Natural killer cell treated with Interleukin-12 subunit alpha and Interleukin-12 subunit beta and Interleukin-15 and Interleukin-18, amount 100 ng/mL, for 72 hours (primary cell): Measurements from ENCODE around the gene MGME1. TPM values are rescaled to one million over a fixed set of nuclear protein-coding genes. Genes with fewer than 3 reads are reported as not detected.
"Not testable (repeated sequence)": the region's sequence is repeated elsewhere in the genome, so short reads cannot be mapped to it uniquely, and the experiment has no call there.

Source experiments
- ATAC-seq, 2 donors: fragments of 150-1000 bp; cut with Tn5 transposase in 1 of 2; sonication (Bioruptor Pico), chemical (Tn5 transposase) in 1 of 2; 2 replicates each; pipeline ENCODE4 v1.10.0; 2021
- DNase-seq: peaks from one replicate; pipeline ENCODE4 v3.0.0; 2022; ENCODE audit warnings: low spot score
- H3K27ac Mint-ChIP-seq, 2 donors: 1 replicate in 1 of 2; 2 replicates in 1 of 2; pipeline ENCODE4 v1.8.0; 2022; ENCODE audit warnings: mixed read lengths in 2 of 2, mild to moderate bottlenecking in 1 of 2, moderate library complexity in 1 of 2
- H3K27me3 Mint-ChIP-seq, 2 donors: 1 replicate in 1 of 2; 2 replicates in 1 of 2; pipeline ENCODE4 v1.8.0; 2022; ENCODE audit warnings: mixed read lengths in 2 of 2
- H3K36me3 Mint-ChIP-seq: one replicate; pipeline ENCODE4 v1.8.0; 2022; ENCODE audit warnings: mixed read lengths
- H3K4me1 Mint-ChIP-seq, 2 donors: 1 replicate in 1 of 2; 2 replicates in 1 of 2; pipeline ENCODE4 v1.8.0; 2022; ENCODE audit warnings: low read depth in 2 of 2, mixed read lengths in 2 of 2, mild to moderate bottlenecking in 1 of 2
- H3K4me3 Mint-ChIP-seq: one replicate; pipeline ENCODE4 v1.8.0; 2022; ENCODE audit warnings: mixed read lengths
- H3K9me3 Mint-ChIP-seq: 2 replicates; pipeline ENCODE4 v1.8.0; 2022; ENCODE audit warnings: mixed read lengths
- total RNA-seq, 2 donors: library from RNA; stranded (reverse); gene quantifications; one replicate each; pipeline ENCODE4 v1.2.3, GENCODE V29; 2022

MGME1 gene
- total RNA-seq, 2 donors from 2014 or later = 20.2 to 30.3 TPM

- Mint-ChIP-seq H3K4me1 (peaks cover 65 to 71% of the 10 kb centered on the region in 2 donors), H3K9me3 (no peaks in the 10 kb centered on the region), H3K36me3 (peaks cover 30% of the 10 kb centered on the region), H3K27ac (peak overlapping the region; percentile 97 to 99), H3K4me3 (peak overlapping the region; percentile 79), H3K27me3 (no peaks in the 10 kb centered on the region)
- DNase-seq = no peak
- no peak for ATAC-seq
Observed at GRCh38 chr20:17959257-17959627, 9.6 kb upstream of the MGME1 start.

- Mint-ChIP-seq H3K36me3 (peaks cover 25% of the 10 kb centered on the region), H3K27ac (peak overlapping the region; percentile 97 to 99), H3K4me3 (peak overlapping the region; percentile 63), H3K4me1 (peaks cover 68 to 76% of the 10 kb centered on the region in 2 donors)
- H3K27me3 Mint-ChIP-seq, ATAC-seq, H3K9me3 Mint-ChIP-seq, DNase-seq: not testable (repeated sequence)
Observed at GRCh38 chr20:17960400-17960885, 8.4 kb upstream of the MGME1 start.

- H3K9me3 Mint-ChIP-seq = no peaks in the 10 kb centered on the region
- ATAC-seq (peak in 1 of 2 donors; percentile 51), DNase-seq (no peak)
- peaks cover 19% of the 10 kb centered on the region for H3K36me3 Mint-ChIP-seq
- H3K27ac Mint-ChIP-seq = peak overlapping the region; percentile 97 to 99
- H3K4me3 Mint-ChIP-seq = peak overlapping the region; percentile 63
- H3K4me1 Mint-ChIP-seq = peaks cover 68 to 75% of the 10 kb centered on the region in 2 donors
- no peaks in the 10 kb centered on the region for H3K27me3 Mint-ChIP-seq
Observed at GRCh38 chr20:17960927-17961586, 7.8 kb upstream of the MGME1 start.

GRCh38 chr20:17961587-17961940, 7.3 kb upstream of the MGME1 start:
- Mint-ChIP-seq H3K9me3 (no peaks in the 10 kb centered on the region), H3K27me3 (no peaks in the 10 kb centered on the region), H3K36me3 (peaks cover 20% of the 10 kb centered on the region), H3K27ac (peak overlapping the region; percentile 97 to 99), H3K4me1 (peaks cover 71 to 79% of the 10 kb centered on the region in 2 donors), H3K4me3 (peak overlapping the region; percentile 63)
- ATAC-seq (no peak), DNase-seq (no peak)

DNA sequence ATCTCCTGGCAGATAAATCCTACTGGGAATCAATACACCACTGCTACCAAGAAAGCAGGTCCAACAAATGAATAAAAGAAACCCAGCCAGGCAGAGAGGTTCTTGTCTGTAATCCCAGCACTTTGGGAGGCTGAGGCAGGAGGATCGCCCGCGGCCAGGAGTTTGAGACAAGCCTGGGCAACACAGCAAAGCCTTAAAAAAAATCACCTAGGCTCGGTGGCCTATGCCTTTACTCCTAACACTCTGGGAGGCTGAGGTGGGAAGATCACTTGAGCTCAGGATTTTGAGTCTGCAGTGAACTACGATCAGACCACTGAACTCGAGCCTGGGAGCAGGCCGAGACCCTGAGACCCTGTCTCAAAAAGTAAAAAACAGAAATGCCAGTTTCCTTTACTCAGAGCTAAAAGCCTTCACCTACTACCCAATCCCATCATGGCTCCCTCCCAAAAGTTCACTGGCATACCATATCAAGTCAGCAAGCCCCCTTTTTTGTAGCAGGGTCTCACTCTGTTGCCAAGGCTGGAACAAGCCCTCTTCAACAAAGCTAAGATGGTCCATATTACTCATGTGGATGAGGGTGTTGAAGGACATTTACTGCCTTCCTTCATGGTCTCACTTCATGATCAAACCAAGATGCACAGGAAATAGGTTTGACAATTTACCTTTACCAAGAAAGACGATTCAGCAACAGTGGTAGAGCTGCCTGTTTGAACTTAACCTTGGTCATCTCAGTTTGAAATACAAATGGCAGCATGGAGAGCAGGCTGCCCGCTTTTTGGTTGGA, 5.5 kb upstream of the MGME1 start:
- Mint-ChIP-seq H3K27ac (peak overlapping the region; percentile 97 to 99), H3K9me3 (no peaks in the 10 kb centered on the region), H3K36me3 (peaks cover 32% of the 10 kb centered on the region), H3K27me3 (no peaks in the 10 kb centered on the region), H3K4me1 (peaks cover 74 to 81% of the 10 kb centered on the region in 2 donors), H3K4me3 (peak overlapping the region; percentile 98)
- DNase-seq = no peak
- no peak for ATAC-seq

DNA sequence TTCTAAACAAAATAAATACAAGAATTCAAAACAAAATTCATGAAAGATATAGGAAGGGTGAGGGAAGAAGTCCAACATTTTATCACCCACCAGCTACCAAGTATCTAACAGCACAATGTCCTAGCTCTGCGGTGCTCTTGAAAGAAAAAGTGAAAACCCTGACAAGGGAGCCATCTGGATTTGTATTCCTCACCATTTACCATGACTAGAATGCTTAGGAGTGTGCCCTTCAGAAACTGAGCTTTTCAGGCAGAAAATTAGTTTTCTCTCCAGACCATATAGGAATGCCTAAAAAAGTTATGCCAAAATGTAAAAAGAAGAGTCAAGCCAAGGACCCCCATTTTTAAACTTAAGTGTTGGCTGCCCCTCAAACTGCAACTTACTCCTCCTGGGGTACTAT, 4.7 kb upstream of the MGME1 start:
- Mint-ChIP-seq H3K36me3 (peaks cover 32% of the 10 kb centered on the region), H3K9me3 (no peaks in the 10 kb centered on the region), H3K4me3 (peak overlapping the region; percentile 98), H3K4me1 (peaks cover 69 to 73% of the 10 kb centered on the region in 2 donors), H3K27ac (peak overlapping the region; percentile 97 to 99), H3K27me3 (no peaks in the 10 kb centered on the region)
- no peak for ATAC-seq
- DNase-seq = no peak

- peaks cover 64 to 71% of the 10 kb centered on the region in 2 donors for H3K4me1 Mint-ChIP-seq
Observed at GRCh38 chr20:17964632-17965031, 4.2 kb upstream of the MGME1 start.

DNA sequence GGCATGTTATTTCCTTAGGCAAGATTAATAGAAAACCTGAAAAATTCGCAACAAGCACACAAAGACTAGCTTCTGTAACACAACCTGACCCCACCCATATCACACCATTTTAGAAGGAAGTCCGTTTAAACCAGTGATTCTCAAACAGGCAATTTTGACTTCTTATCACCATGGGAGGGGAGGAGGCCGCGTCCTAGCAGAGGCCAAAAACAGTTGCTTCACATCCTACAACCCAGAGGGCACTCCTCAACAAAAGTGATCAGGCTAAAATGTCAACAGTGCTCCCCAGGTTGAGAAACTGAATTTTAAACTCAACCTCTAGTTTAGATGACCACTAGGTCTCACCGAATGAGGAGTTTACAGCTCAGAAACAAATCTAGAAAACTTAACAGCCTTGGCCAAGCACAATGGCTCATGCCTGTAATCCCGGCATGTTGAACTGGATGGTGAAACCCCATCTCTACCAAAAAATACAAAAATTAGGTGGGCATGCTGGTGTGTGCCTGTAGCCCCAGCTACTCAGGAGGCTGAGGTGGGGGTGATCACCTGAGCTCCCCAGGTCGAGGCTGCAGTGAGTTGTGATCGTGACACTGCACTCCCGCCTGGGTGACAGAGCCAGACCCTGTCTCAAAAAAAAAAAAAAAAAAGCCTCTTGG, 3.6 kb upstream of the MGME1 start:
- no peaks in the 10 kb centered on the region for H3K27me3 Mint-ChIP-seq
- H3K4me3 Mint-ChIP-seq = peak overlapping the region; percentile 98
- H3K27ac Mint-ChIP-seq = peak overlapping the region; percentile 97 to 99
- H3K36me3 Mint-ChIP-seq = peaks cover 32% of the 10 kb centered on the region
- no peaks in the 10 kb centered on the region for H3K9me3 Mint-ChIP-seq
- no peak for ATAC-seq
- peaks cover 64 to 72% of the 10 kb centered on the region in 2 donors for H3K4me1 Mint-ChIP-seq
- no peak for DNase-seq

More at GRCh38 chr20:17964632-17965031, 4.2 kb upstream of the MGME1 start:
- DNase-seq (no peak), ATAC-seq (no peak)
- H3K36me3 Mint-ChIP-seq = peaks cover 29% of the 10 kb centered on the region
- peak overlapping the region; percentile 98 for H3K4me3 Mint-ChIP-seq
- H3K27ac Mint-ChIP-seq = peak overlapping the region; percentile 97 to 99
- H3K27me3 Mint-ChIP-seq = no peaks in the 10 kb centered on the region
- H3K9me3 Mint-ChIP-seq = no peaks in the 10 kb centered on the region

- peak overlapping the region; percentile 98 for H3K4me3 Mint-ChIP-seq
- peaks cover 32% of the 10 kb centered on the region for H3K36me3 Mint-ChIP-seq
- no peaks in the 10 kb centered on the region for H3K9me3 Mint-ChIP-seq
- no peak for DNase-seq
- ATAC-seq = no peak
- H3K27ac Mint-ChIP-seq = peak overlapping the region; percentile 97 to 99
- H3K27me3 Mint-ChIP-seq = no peaks in the 10 kb centered on the region
- H3K4me1 Mint-ChIP-seq = peaks cover 63 to 74% of the 10 kb centered on the region in 2 donors
Observed at GRCh38 chr20:17966432-17967310, 2.1 kb upstream of the MGME1 start.

GRCh38 chr20:17967521-17968365, 1.1 kb upstream of the MGME1 start:
- ATAC-seq = peak; percentile 0 to 1
- H3K4me3 Mint-ChIP-seq = peak overlapping the region; percentile 98
- H3K36me3 Mint-ChIP-seq = peaks cover 37% of the 10 kb centered on the region
- peak; percentile 73 for DNase-seq
- H3K9me3 Mint-ChIP-seq = no peaks in the 10 kb centered on the region
- peak overlapping the region; percentile 97 to 99 for H3K27ac Mint-ChIP-seq
- H3K27me3 Mint-ChIP-seq = no peaks in the 10 kb centered on the region
- peaks cover 64 to 77% of the 10 kb centered on the region in 2 donors for H3K4me1 Mint-ChIP-seq

GRCh38 chr20:17969278-17969883, 563 bp downstream of the MGME1 start:
- ATAC-seq = peak; percentile 29 to 46
- Mint-ChIP-seq H3K9me3 (no peaks in the 10 kb centered on the region), H3K36me3 (peaks cover 32% of the 10 kb centered on the region), H3K27ac (peak overlapping the region; percentile 97 to 99), H3K27me3 (no peaks in the 10 kb centered on the region), H3K4me3 (peak overlapping the region; percentile 98), H3K4me1 (peaks cover 56 to 69% of the 10 kb centered on the region in 2 donors)
- DNase-seq = no peak

DNA sequence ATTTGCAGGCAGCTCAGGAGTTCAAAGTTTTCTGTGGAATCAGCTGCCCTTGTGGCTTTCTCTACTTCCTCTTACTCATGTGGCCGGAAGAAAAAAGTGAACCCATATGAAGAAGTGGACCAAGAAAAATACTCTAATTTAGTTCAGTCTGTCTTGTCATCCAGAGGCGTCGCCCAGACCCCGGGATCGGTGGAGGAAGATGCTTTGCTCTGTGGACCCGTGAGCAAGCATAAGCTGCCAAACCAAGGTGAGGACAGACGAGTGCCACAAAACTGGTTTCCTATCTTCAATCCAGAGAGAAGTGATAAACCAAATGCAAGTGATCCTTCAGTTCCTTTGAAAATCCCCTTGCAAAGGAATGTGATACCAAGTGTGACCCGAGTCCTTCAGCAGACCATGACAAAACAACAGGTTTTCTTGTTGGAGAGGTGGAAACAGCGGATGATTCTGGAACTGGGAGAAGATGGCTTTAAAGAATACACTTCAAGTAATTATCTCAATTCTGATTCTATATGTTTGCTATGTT, 1.1 kb downstream of the MGME1 start:
- Mint-ChIP-seq H3K9me3 (no peaks in the 10 kb centered on the region), H3K27ac (peak overlapping the region; percentile 97 to 99), H3K4me3 (peak overlapping the region; percentile 98), H3K36me3 (peaks cover 28% of the 10 kb centered on the region), H3K4me1 (peaks cover 50 to 63% of the 10 kb centered on the region in 2 donors), H3K27me3 (no peaks in the 10 kb centered on the region)
- DNase-seq = peak; percentile 60
- ATAC-seq = no peak
